Mesenteric fat pad (tissue), 1 donor: ENCODE results near the gene TTLL3. TPM values are rescaled to one million over a fixed set of nuclear protein-coding genes. Genes with fewer than 3 reads are reported as not detected.

Source experiments
- DNase-seq: peaks from one replicate; pipeline ENCODE4 v3.0.0-alpha.2; 2020; ENCODE audit warnings: low spot score
- total RNA-seq: library from RNA; stranded (reverse); fragmentation: NEBNext Ultra II Directional; extraction: Animal tissue kit (Norgen Biotek cat#: 25700); gene quantifications from one replicate; pipeline ENCODE4 v1.2.1, GENCODE V29; 2021
- donor health status: DM: yes; HTN: yes; CAD: no.

Gene TTLL3
- total RNA-seq, 1 donor from 2014 or later: 31.0 TPM

DNA sequence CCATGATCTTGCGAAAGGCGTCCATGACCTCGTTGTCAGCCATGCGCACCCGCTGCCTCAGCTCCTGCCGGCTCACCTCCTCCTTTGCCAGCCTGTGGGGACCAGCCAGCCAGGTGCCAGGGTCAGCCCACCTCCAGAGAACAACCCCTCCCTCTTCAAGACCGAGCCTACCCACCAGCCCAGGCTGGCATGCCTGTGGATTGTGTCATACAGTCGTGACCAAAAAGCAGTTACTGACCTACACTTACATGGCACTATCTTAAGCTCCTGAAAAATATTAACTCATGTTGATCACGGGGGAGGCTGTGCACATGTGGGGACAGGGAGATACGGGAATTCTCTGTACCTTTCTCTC, 29.6 kb upstream of the TTLL3 start:
- no peak for DNase-seq

DNA sequence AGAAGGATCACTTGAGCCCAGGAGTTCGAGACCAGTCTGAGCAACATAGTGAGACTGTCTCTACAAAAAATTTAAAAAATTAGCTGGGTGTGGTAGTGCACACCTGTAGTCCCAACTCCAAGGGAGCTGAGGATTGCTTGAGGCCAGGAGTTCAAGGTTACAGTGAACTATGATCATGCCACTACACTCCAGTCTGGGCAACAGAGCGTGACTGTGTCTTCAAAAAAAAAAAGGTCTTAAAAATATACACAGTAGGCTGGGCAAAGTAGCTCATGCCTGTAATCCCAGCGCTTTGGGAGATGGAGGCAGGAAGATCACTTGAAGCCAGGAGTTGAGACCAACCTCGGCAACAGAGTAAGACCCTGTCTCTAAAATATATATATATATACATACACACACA, 29.2 kb upstream of the TTLL3 start:
- no peak for DNase-seq

DNA sequence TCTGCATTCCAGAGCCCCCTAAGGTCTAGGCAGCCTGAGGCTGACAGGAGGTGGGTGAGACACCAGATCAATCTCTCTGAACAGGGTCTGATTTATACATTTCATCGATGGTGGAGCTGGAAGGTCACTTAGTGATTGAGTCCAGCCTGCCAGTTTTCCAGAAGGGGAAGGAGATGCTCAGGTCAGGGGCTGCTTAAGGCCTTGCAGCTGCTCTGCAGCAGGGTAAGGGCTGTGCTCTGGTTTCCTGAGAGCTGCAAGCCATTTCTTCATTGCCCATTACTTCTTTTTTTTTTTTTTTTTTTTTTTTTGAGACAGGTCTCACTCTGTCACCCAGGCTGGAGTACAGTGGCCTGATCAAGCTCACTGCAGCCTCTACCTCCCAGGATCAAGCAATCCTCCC, 28.5 kb upstream of the TTLL3 start:
- no peak for DNase-seq

DNA sequence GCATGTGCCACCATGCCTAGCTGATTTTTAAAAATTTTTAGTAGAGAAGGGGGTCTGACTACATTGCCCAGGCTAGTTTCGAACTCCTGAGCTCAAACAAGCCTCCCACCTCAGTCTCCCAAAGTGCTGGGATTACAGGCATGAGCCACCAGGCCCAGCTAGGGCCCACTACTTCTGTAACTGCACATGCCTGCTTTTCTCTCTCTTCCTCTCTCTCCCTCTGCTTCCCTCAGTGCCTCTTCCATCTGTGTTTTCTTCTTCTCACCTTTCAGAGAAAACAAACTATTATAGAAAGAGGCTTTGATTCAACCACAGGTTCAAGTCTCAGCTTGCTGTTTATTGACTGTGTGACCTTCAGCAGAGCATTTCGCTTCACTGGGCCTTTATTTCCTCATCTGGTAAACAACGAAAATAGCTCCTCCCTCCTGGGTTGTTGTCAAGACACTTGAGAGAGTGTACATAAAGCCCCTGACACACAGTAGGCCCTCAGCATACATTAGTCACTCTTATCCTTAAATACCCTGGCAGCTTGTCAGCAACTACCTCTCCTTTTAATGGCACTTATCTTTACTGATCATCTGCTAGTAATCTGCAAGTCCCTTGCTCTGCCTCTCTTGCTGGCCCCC, 28.0 kb upstream of the TTLL3 start:
- no peak for DNase-seq

DNA sequence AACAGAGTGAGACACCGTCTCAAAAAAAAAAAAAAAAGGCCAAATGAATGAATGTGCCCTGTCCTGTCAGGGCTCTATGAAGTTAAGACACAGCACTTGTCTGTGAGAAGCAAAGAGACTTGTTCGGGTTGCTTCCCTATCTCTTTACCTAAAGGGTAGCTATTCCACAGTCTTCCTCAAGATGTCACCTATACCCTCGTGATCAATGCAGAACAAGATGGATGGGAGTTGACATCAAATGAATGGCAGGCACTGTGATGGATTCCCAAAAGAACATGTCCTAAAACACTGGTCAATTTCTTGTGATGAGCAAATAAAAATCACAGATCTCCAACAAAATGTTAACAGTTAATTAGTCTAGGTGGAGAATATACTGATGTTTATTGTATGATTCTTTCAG, 27.3 kb upstream of the TTLL3 start:
- no peak for DNase-seq

DNA sequence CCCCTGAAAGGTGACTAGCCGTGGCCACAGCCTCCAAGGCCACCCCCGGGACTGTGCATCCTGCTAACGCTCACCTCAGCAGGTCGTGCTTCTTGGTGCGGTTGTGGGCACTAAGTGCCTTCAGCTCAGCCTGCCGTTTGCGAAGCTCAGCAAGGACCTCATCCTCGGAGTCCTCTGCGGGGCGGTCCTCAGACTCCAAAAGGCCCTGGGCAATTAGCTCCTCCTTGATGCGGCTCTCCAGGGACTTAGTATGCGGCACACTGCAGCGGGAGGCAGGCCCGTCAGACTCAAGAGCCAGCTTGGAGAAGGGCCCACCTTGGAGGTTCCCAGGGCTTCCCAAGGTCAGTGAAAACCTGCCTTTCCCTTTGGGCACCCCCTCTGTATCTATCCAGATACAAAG, 26.1 kb upstream of the TTLL3 start:
- DNase-seq: no peak

DNA sequence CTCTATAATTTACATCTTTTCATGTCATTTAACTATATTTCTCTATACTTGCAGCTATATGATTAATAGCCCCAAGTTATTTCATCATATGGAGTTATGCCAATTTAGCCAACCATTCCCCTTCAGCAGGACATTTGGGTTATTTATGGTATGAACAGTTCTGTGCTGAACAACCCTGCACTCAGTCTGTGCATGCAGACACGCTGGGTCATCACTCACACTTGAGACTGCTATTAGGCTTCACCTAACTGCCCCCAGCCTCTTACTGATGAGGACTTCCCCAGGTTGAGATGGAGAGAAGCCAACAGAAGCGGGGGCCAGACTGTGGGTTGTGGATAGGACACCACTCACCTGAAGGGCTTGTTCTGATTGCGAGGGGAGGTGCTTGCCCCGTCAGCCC, 25.1 kb upstream of the TTLL3 start:
- no peak for DNase-seq

DNA sequence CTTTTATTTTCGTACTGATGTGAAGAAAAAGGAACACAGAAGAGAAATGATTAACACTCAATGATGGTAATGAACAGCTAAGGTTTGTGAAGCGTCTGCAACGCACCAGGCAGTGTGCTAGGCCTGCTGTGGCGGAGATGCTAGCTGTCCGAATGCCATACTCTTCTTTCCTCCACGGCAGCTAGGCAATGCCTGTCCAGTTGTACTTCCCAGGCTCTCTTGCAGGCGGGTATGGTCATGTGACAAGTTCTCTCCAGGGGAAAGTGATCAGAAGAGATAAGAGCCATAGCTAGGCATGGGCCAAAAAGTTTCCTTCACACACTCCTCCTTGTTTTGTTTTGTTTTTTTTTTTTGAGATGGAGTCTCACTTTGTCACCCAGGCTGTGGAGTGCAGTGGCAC, 24.5 kb upstream of the TTLL3 start:
- DNase-seq: no peak

DNA sequence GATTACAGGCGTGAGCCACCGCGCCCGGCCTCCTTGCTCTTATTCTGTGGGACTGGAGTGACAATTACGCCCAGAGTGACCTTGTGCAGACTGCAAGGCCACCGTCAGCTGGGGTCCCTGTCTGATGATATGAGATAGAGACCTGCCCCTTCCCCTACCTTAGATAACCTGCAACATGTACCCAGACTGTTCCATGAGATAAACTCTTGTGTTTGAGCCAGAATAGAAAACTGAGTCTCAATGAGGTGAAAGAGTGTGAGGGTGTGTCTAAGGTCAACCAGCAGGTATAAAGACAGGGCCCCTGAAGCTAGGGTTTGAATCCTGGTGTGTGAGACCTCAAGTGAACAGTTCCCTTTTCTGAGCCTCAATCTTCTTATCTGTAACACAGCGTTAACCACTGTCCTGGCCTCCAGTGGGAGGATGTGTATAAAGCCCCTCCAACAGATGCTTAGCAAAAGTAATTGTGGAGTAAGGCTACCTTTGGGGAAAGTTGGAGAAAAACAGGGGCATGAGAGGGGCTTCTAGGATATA, 23.8 kb upstream of the TTLL3 start:
- DNase-seq: no peak

DNA sequence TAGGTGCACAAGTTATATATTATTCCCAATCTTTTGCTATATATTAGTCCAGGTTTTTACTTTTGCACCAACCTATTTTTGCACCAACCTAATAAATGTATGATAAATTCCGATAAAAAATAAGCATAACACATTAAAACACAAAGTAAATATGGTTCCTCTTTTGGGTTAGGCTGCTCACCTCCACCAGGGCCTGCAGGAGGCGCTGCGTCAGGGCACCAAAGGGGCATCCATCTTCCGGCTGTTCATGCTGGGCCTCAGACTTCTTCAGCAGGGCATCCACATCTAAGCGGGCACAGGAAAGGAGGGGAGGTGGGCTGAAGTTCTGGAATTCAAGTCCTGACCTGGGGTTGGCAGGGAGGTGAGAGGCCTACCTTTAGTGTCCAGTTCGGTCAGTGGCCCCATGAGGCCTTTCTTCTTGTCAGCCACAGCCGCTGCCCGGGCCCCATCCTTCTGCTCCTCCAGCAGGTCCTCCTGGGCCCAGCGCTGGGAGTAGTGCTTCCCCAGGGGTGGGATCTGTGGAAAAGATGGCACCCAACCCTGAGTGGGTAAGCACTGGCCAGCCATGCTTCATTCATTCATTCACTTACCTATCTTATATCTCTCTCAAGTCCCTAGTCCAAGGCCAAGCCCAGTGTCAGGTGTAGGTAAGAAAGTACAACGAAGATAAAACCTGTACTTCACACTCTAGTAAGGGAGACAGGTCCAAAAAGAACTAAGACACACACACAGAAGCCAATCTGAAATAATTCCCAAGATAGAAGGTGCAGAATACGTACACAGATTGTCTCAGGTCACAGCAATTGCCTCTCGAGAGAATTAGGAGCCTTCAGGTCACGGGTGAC, 23.0 kb upstream of the TTLL3 start:
- DNase-seq: no peak

DNA sequence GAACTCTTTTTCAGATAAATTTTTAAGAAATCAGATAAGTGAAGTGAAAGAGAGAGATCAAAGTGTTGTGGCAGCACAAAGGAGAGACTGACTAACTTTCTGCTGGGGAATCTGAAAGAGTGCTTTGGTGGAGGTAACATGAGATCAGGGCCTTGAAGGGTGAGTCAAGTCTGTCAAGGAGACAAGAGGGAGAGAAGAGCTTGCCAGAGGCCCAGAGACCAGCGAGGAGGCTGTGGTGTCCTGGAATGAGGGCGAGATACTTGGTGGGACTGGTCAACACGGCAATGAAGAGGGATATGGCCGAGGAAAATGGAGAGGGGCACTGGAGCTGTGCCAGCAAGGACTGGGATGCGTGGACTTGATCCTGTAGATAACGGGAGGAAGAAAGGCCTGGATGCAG, 22.3 kb upstream of the TTLL3 start:
- no peak for DNase-seq

DNA sequence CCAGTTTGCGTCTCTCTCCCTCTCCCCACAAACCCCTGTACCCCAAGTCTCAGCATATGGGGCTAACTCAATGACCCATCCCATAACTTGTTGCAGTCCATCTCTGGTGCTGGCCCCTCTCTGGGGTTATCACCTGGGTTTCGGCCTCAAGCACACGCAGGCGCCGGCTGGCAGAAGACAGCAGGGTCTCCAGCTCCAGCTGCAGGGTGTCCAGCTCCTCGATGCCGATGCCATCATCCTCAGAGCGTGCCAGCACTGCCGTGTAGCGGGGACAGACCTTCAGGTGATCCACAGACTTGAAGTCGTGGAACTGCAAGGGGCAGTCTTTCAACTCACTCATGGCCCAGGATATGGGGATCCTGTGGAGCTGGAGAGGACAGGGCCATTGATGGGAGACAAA, 18.9 kb upstream of the TTLL3 start:
- DNase-seq: no peak

DNA sequence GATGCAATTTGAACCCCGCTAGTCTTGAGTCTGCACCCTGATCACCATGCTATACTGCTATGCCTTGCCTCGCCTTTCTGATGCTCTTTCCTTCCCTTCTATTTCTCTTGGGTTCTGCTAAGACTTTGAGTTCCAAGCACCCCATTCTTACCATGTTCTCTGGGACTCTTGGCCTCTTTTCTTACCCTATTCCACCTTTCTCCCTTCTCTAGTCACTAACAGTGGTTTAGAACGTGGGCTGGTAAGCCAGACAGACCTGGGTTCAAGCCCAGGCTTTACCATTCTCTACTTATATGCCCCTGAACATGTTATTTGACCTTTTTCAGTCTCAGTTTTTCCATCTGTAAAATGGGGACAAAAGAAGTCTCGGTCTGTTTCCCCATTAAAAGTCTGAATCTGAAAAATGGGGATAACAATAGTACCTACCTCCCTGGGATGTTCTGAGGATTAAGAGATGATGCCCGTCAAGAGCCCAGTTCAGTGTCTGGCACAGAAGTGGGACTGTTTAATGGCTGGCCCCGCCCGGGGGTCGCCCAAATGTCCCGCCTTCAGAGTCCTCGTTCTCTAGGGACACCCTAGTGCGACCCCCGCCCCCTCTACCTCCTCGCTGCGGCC, 18.2 kb upstream of the TTLL3 start:
- no peak for DNase-seq

DNA sequence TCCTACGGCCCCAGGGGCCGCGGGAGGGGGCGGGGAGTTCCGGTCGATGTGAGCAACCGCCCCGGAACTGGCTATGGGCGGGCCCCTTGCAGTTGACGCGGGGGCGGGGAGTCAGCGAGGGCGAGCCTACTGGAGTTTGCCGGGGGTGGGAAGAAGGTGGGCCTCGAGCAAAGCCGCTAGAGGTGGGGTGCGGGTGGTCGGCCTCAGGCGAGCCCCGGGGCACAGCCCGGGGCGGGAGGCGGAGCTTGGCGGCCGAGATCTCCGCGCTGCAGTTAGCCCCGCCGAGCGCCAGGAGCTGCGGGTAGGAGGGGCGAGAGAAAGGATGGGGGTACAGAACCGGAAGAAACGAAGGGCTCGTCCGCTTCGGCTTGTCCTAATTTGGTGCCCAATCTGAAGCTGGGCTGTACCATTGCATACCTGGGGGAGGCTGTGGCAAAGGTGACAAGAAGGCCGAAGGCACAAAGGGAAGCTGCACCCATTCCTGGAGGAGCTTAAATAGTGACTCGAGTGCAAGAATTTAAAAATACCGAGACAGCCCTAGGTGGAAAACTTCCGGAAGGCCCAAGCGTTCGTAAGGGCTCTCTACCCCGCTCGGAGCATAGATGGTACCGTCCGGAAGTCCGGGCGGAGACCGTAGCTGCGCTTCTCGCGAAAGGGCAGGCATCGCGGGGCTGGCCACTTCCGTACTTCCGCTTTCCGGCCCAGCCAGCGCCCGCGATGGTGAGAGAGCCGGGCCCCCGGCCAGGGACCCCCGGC, 17.5 kb upstream of the TTLL3 start, which contains the start of the genes ARPC4 and TADA3:
TSS of gene ARPC4 (plus strand) at position 678 of the 756 bp plus-strand sequence. CDS start at position 718, 40 bp downstream.
TSS of gene TADA3 (minus strand) at position 69 of the 756 bp plus-strand sequence. CDS start 1,007 bp downstream, outside the sequence.
- peak; percentile 96 for DNase-seq

DNA sequence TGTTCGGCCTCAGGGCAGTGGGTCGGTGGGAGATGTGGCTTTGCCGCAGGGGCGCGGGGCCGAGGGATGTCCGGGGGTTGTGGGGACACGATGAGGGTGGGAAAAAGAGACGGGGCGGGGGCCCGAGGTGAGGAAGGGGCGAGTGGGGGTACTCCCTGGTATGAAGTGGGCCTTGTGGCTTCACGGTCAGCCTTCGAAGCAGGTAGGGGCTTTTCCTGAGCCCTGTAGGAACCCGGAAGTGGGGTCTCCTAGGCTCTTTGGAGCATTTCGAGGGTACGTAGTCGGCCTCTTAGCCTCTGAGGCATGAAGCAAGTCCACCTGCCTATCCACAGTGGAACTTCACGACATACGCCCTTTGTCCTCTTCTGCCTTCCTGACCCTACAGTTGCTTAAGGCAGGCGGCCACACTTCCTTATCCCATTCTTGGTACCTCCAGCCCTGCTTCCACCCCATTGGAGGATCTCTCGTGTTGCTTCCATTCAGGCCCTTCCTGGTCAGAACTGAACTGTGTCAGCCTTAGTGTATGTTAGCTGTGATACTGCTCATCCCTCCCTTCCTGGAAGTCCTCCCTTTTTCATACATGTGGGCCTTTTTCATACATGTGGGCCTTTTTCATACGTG, 16.8 kb upstream of the TTLL3 start:
- peak; percentile 96 for DNase-seq

DNA sequence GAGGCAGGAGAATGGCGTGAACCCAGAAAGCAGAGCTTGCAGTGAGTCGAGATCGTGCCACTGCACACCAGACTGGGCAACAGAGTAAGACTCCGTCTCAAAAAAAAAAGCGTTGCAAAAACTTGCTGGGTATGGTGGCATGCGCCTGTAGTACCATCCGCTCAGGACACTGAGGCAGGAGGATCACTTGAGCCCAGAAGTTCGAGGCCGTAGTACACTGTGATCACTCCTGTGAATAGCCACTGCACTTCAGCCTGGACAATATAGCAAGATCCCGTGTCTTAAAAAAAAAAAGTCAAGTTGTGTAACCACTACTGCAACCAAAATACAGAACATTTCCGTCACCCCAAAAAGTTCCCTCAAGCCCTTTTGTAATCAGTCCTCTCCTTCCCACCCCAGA, 15.7 kb upstream of the TTLL3 start:
- DNase-seq: no peak

DNA sequence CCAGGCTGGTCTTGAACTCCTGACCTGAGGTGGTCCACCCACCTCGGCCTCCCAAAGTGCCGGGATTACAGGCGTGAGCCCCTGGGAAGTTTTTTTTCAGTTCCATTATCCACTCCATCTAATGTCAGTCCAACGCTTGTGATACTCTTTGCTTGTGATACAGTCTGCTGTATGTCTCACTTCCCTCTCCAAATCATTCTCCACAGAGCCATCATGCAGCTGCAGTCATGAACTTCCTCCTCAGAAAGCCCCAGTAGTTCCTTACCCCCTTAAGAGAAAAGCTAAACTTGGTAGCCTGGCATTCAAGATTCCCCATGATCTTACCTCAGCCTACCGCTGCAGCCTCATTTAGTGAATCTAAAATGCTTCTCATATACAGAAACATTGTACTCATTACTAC, 14.9 kb upstream of the TTLL3 start:
- DNase-seq: no peak

DNA sequence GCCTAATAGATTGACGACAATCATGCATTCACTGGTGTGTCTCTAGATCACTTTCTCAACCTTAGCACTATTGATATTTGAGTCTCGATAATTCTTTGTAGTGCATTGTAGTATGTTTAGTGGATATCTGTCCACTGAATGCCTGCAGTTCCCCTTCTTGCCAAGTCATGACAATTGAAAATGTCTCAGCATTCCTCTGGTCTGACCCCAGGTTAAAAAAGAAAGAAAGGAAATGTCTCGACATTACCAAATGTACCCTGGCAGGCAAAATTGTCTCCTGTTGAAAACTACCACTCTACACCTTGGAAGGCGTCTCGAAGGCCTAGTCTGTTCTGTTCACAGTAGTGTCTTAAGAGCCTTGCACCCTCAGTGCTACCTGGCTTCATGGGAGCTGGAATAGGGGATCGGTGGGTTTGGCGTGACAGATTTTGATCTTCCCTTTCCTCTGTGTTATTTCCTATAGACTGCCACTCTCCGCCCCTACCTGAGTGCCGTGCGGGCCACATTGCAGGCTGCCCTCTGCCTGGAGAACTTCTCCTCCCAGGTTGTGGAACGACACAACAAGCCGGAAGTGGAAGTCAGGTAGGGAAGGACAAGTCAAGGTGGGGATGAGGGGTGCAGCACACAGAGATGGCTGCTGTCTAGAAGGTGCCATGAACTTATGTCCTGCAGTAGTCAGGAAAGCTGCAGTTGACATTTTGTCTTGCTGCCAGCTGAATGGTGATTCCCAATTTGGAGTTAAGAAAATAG, 12.7 kb upstream of the TTLL3 start:
- no peak for DNase-seq

DNA sequence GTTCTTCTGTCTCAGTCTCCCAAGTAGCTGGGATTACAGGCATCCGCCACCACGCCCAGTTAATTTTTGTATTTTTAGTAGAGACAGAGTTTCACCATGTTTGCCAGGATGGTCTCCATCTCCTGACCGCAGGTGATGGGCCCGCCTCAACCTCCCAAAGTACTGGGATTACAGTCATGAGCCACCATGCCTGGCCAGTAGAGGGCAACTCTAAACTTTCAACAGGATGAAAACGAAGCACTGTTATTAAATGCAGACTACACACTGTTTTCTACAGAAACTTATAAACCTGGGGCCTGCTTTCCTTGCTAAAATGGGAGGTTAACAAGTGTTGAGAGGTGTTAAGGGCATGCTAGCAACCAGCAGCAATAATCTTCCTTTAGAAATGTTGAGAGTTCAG, 9.5 kb upstream of the TTLL3 start:
- no peak for DNase-seq

DNA sequence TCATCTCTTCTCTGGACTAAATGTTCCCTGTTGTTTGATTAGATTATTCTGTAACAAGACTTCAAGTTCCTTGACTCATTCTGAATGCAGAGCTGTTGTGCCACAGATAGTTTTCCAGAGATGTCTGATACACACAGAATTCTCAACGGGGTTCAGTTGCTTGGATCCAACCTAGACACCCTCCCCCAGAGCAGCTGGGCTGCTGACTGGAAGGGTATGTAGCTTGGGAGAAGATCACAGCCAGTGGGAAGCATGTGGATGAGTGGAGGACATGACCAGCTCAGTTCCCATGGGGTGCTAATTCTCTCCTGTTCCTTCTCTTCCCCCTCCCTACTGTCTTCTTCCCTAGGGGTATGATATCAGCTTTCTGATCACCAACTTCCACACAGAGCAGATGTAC, 6.6 kb upstream of the TTLL3 start:
- DNase-seq: no peak
